ENCODE results near the gene CAMK1D.
A peak's percentile ranks its signal among the peaks of the same experiment; 100 is the strongest.

The CAMK1D gene

GRCh38 chr10:12568391-12569009 is 219.2 kb downstream of the CAMK1D start:
- DNase-seq (no peak), ATAC-seq (ENCODE audit: insufficient read depth, low read depth) (peak; percentile 29; the same call in 1 of the 3 replicates)
- Histone ChIP-seq H3K4me2 (ENCODE audit: insufficient read depth, low read length) (no peak overlapping the region), H3K27ac (ENCODE audit: low read length) (no peak overlapping the region), H3K27me3 (ENCODE audit: insufficient read depth, low read length, poor library complexity) (no peaks in the 10 kb centered on the region), H3K36me3 (ENCODE audit: insufficient read depth, low read length) (no peaks in the 10 kb centered on the region), H3K9me3 (ENCODE audit: insufficient read depth, low read length, severe bottlenecking) (no peaks in the 10 kb centered on the region), H4K20me1 (ENCODE audit: insufficient read depth, low read length) (no peaks in the 10 kb centered on the region), H3K9ac (ENCODE audit: low read depth, low read length) (no peak overlapping the region), H2AFZ (ENCODE audit: low read depth, low read length) (no peak overlapping the region), H3K4me3 (ENCODE audit: low read depth in 1 of 2, low read length in 2 of 2) (no peak overlapping the region), H3K79me2 (ENCODE audit: insufficient read depth, low read length) (no peaks in the 10 kb centered on the region), H3K4me1 (ENCODE audit: insufficient read depth, low read length) (0 out of 2 replicates have a peak, but pooled peaks cover 8% of the 10 kb centered on the region)
- TF ChIP-seq, protein P1, sequence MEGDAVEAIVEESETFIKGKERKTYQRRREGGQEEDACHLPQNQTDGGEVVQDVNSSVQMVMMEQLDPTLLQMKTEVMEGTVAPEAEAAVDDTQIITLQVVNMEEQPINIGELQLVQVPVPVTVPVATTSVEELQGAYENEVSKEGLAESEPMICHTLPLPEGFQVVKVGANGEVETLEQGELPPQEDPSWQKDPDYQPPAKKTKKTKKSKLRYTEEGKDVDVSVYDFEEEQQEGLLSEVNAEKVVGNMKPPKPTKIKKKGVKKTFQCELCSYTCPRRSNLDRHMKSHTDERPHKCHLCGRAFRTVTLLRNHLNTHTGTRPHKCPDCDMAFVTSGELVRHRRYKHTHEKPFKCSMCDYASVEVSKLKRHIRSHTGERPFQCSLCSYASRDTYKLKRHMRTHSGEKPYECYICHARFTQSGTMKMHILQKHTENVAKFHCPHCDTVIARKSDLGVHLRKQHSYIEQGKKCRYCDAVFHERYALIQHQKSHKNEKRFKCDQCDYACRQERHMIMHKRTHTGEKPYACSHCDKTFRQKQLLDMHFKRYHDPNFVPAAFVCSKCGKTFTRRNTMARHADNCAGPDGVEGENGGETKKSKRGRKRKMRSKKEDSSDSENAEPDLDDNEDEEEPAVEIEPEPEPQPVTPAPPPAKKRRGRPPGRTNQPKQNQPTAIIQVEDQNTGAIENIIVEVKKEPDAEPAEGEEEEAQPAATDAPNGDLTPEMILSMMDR (IDR thresholded peaks at IDR 0.05; ENCODE audit: borderline replicate concordance, extremely low read depth, low read length, poor library complexity, severe bottlenecking): no peak
- no peak for TF ChIP-seq EZH2 (IDR thresholded peaks at IDR 0.05; ENCODE audit: borderline replicate concordance, low read depth, low read length, severe bottlenecking)

DNA sequence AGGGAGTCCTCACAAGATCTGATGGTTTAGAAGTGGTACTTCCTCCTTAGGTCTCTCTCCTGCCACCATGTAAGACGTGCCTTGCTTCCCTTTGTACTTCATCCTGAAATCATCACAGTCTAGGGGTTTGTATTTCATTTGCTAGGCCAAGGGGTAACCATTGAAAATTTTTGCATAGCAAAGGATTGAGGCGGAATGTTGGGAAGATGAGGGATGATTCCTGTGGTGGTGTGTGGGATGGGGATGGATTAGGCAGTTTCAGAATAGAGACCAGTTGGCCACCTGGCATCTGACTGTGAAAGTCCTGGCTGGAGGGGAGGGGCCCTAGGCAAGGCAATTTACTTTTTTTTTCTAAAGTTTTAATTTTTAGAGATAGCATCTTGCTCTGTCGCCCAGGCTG is 222.9 kb downstream of the CAMK1D start:
- H3K27ac ChIP-seq (ENCODE audit: low read length): no peak overlapping the region

GRCh38 chr10:12577610-12578009 is 228.3 kb downstream of the CAMK1D start:
- Histone ChIP-seq H3K27me3 (ENCODE audit: insufficient read depth, low read length, poor library complexity) (no peaks in the 10 kb centered on the region), H3K27ac (ENCODE audit: low read length) (no peak overlapping the region), H3K9ac (ENCODE audit: low read depth, low read length) (no peak overlapping the region), H4K20me1 (ENCODE audit: insufficient read depth, low read length) (no peaks in the 10 kb centered on the region), H3K4me2 (ENCODE audit: insufficient read depth, low read length) (no peak overlapping the region), H3K79me2 (ENCODE audit: insufficient read depth, low read length) (no peaks in the 10 kb centered on the region), H3K4me3 (ENCODE audit: low read depth in 1 of 2, low read length in 2 of 2) (no peak overlapping the region), H3K36me3 (ENCODE audit: insufficient read depth, low read length) (no peaks in the 10 kb centered on the region; the same call in 1 of the 2 replicates), H2AFZ (ENCODE audit: low read depth, low read length) (no peak overlapping the region), H3K9me3 (ENCODE audit: insufficient read depth, low read length, severe bottlenecking) (peaks cover 4% of the 10 kb centered on the region), H3K4me1 (ENCODE audit: insufficient read depth, low read length) (peaks cover 16% of the 10 kb centered on the region)
- DNase-seq: no peak
- no peak for TF ChIP-seq EZH2 (IDR thresholded peaks at IDR 0.05; ENCODE audit: borderline replicate concordance, low read depth, low read length, severe bottlenecking)
- TF ChIP-seq, protein P1 (IDR thresholded peaks at IDR 0.05; ENCODE audit: borderline replicate concordance, extremely low read depth, low read length, poor library complexity, severe bottlenecking): no peak
- ATAC-seq (ENCODE audit: insufficient read depth, low read depth): no peak

More for the DNA sequence above, 222.9 kb downstream of the CAMK1D start:
- Histone ChIP-seq H3K27me3 (ENCODE audit: insufficient read depth, low read length, poor library complexity) (no peaks in the 10 kb centered on the region), H3K4me3 (ENCODE audit: low read depth in 1 of 2, low read length in 2 of 2) (no peak overlapping the region), H3K9me3 (ENCODE audit: insufficient read depth, low read length, severe bottlenecking) (peaks cover 4% of the 10 kb centered on the region), H4K20me1 (ENCODE audit: insufficient read depth, low read length) (no peaks in the 10 kb centered on the region), H3K9ac (ENCODE audit: low read depth, low read length) (no peak overlapping the region), H3K36me3 (ENCODE audit: insufficient read depth, low read length) (no peaks in the 10 kb centered on the region; the same call in 1 of the 2 replicates), H3K4me1 (ENCODE audit: insufficient read depth, low read length) (0 out of 2 replicates have a peak, but pooled peaks cover 8% of the 10 kb centered on the region), H3K4me2 (ENCODE audit: insufficient read depth, low read length) (no peak overlapping the region), H2AFZ (ENCODE audit: low read depth, low read length) (no peak overlapping the region), H3K79me2 (ENCODE audit: insufficient read depth, low read length) (no peaks in the 10 kb centered on the region)
- no peak for DNase-seq
- no peak for TF ChIP-seq EZH2 (IDR thresholded peaks at IDR 0.05; ENCODE audit: borderline replicate concordance, low read depth, low read length, severe bottlenecking)
- TF ChIP-seq, protein P1 (IDR thresholded peaks at IDR 0.05; ENCODE audit: borderline replicate concordance, extremely low read depth, low read length, poor library complexity, severe bottlenecking): no peak
- no peak for ATAC-seq (ENCODE audit: insufficient read depth, low read depth)

Measured in DND-41 (cell line).